Measurements from ENCODE around the gene GPC6. TPM values are rescaled to one million over a fixed set of nuclear protein-coding genes. Genes with fewer than 3 reads are reported as not detected.

GPC6 gene
- total and polyA plus RNA-seq, 10 donors, result 0.22 to 9.3 (median 4.5) TPM

- no peak overlapping the region for H3K27ac ChIP-seq
- WGBS, 5 donors, result 72 to 86% (median 77%) methylated on average over 1 of the region's 1 CpG
- H3K36me3 ChIP-seq, result no peaks in the 10 kb centered on the region
- H3K27me3 ChIP-seq (replicated peaks in 1 of 7), result no peaks in the 10 kb centered on the region
- intact Hi-C loops (cut with DNase I; ENCODE audit: low total_unique reads), result no loop called here
- no peak for TF ChIP-seq CTCF (IDR thresholded peaks at IDR 0.05 in 8 of 11, conservative IDR thresholded peaks at IDR 0.05 in 3 of 11)
- no peak for TF ChIP-seq POLR2AphosphoS5 (IDR thresholded peaks at IDR 0.05)
- no peak for TF ChIP-seq POLR2A (IDR thresholded peaks at IDR 0.05)
- no peaks in the 10 kb centered on the region for H3K4me1 ChIP-seq
- H3K9me3 ChIP-seq, result no peaks in the 10 kb centered on the region
- DNase-seq, result no peak
- H3K4me3 ChIP-seq, result no peak overlapping the region
These were observed 446.4 kb downstream of the GPC6 start for GRCh38 chr13:93672996-93673395.

GRCh38 chr13:93673885-93674284 is 447.3 kb downstream of the GPC6 start:
- DNase-seq, result no peak
- TF ChIP-seq POLR2AphosphoS5 (IDR thresholded peaks at IDR 0.05) (no peak), POLR2A (IDR thresholded peaks at IDR 0.05) (no peak), CTCF (IDR thresholded peaks at IDR 0.05 in 8 of 11, conservative IDR thresholded peaks at IDR 0.05 in 3 of 11) (no peak)
- H3K27me3 ChIP-seq (replicated peaks in 1 of 7), result no peaks in the 10 kb centered on the region
- no peaks in the 10 kb centered on the region for H3K4me1 ChIP-seq
- H3K9me3 ChIP-seq, result no peaks in the 10 kb centered on the region
- H3K27ac ChIP-seq, result no peak overlapping the region
- no peaks in the 10 kb centered on the region for H3K36me3 ChIP-seq
- WGBS, 5 donors, result 75 to 92% (median 83%) methylated on average over 3 of the region's 3 CpGs
- no peak overlapping the region for H3K4me3 ChIP-seq
- intact Hi-C loops (cut with DNase I; ENCODE audit: low total_unique reads), result no loop called here

- Histone ChIP-seq H3K27me3 (replicated peaks in 1 of 7) (no peaks in the 10 kb centered on the region), H3K4me3 (no peak overlapping the region), H3K9me3 (no peaks in the 10 kb centered on the region), H3K36me3 (no peaks in the 10 kb centered on the region), H3K4me1 (no peaks in the 10 kb centered on the region), H3K27ac (no peak overlapping the region)
- intact Hi-C loops (cut with DNase I; ENCODE audit: low total_unique reads), result no loop called here
- 64 to 70% (median 65%) methylated on average over 3 of the region's 3 CpGs for WGBS, 5 donors
- DNase-seq, result no peak
- no peak for TF ChIP-seq POLR2A (IDR thresholded peaks at IDR 0.05)
- no peak for TF ChIP-seq CTCF (IDR thresholded peaks at IDR 0.05 in 8 of 11, conservative IDR thresholded peaks at IDR 0.05 in 3 of 11)
- TF ChIP-seq POLR2AphosphoS5 (IDR thresholded peaks at IDR 0.05), result no peak
These were observed 447.7 kb downstream of the GPC6 start for GRCh38 chr13:93674337-93674755.

GRCh38 chr13:93680329-93680728 is 453.7 kb downstream of the GPC6 start:
- intact Hi-C loops (cut with DNase I; ENCODE audit: low total_unique reads), result no loop called here
- TF ChIP-seq CTCF (IDR thresholded peaks at IDR 0.05 in 8 of 11, conservative IDR thresholded peaks at IDR 0.05 in 3 of 11) (no peak), POLR2AphosphoS5 (IDR thresholded peaks at IDR 0.05) (no peak), POLR2A (IDR thresholded peaks at IDR 0.05) (no peak)
- Histone ChIP-seq H3K9me3 (no peaks in the 10 kb centered on the region), H3K36me3 (no peaks in the 10 kb centered on the region), H3K27ac (no peak overlapping the region), H3K4me1 (no peaks in the 10 kb centered on the region), H3K27me3 (replicated peaks in 1 of 7) (no peaks in the 10 kb centered on the region), H3K4me3 (no peak overlapping the region)
- DNase-seq, result no peak
- 81 to 90% (median 86%) methylated on average over 2 of the region's 2 CpGs for WGBS, 5 donors
